ENCODE measurements around the gene IPMK. TPM values are rescaled to one million over a fixed set of nuclear protein-coding genes. Genes with fewer than 3 reads are reported as not detected.

The IPMK gene
- total and polyA plus RNA-seq, 2 of the 8 experiments (the other 6 are each of a cell fraction or from before 2014, with no cell fraction given) = 1.3 to 7.8 TPM

- no peak for DNase-seq (ENCODE audit: low read depth in 1 of 2, low spot score in 2 of 2)
- Histone ChIP-seq H3K56ac (replicated peaks; ENCODE audit: insufficient read length, low read depth, low read length) (no peak overlapping the region), H2BK120ac (replicated peaks; ENCODE audit: low read depth, low read length) (no peak overlapping the region), H3K14ac (ENCODE audit: insufficient read length) (no peak overlapping the region), H4K8ac (ENCODE audit: extremely low read depth, insufficient read depth, low read length) (no peak overlapping the region), H3K4me2 (ENCODE audit: insufficient read depth in 1 of 2, low read depth in 2 of 2, low read length in 2 of 2) (no peak overlapping the region), H3K36me3 (ENCODE audit: control insufficient read depth in 2 of 4, insufficient read depth in 4 of 4, low read length in 3 of 4) (no peaks in the 10 kb centered on the region), H2BK5ac (ENCODE audit: low read depth, low read length) (no peak overlapping the region), H3K9ac (replicated peaks in 1 of 4; ENCODE audit: extremely low read depth in 1 of 4, low read depth in 3 of 4, low read length in 3 of 4) (no peak overlapping the region), H2AK5ac (ENCODE audit: low read depth, low read length) (no peak overlapping the region), H4K20me1 (replicated peaks in 1 of 2; ENCODE audit: control insufficient read depth in 1 of 2, insufficient read depth in 2 of 2, low read length in 2 of 2) (no peaks in the 10 kb centered on the region), H3K27ac (ENCODE audit: low read depth, low read length) (no peak overlapping the region), H2BK12ac (ENCODE audit: low read depth, low read length) (no peak overlapping the region), H3K4me3 (ENCODE audit: extremely low read depth in 1 of 4, insufficient read depth in 2 of 4, low read depth in 3 of 4, low read length in 4 of 4) (no peak overlapping the region), H3K18ac (ENCODE audit: extremely low read depth, low read length) (no peak overlapping the region), H3K23ac (ENCODE audit: insufficient read length) (no peak overlapping the region), H2AFZ (ENCODE audit: low read length) (no peak overlapping the region), H3K79me1 (ENCODE audit: low read depth, low read length) (no peaks in the 10 kb centered on the region), H3K23me2 (ENCODE audit: low read depth, low read length) (no peaks in the 10 kb centered on the region), H3K79me2 (ENCODE audit: control insufficient read depth in 1 of 2, insufficient read depth in 2 of 2, low read length in 2 of 2) (no peaks in the 10 kb centered on the region), H2BK15ac (ENCODE audit: low read length) (no peak overlapping the region), H3K4ac (replicated peaks; ENCODE audit: insufficient read length, low read depth, low read length) (no peak overlapping the region), H3K9me3 (ENCODE audit: insufficient read depth in 2 of 2, low read depth in 1 of 2, low read length in 1 of 2) (no peaks in the 10 kb centered on the region), H3K4me1 (replicated peaks in 1 of 4; ENCODE audit: control insufficient read depth in 3 of 4, insufficient read depth in 4 of 4, low read length in 3 of 4) (no peaks in the 10 kb centered on the region), H4K5ac (ENCODE audit: insufficient read length, low read depth, low read length) (no peak overlapping the region), H3K27me3 (replicated peaks in 1 of 4; ENCODE audit: control insufficient read depth in 3 of 4, extremely low read depth in 1 of 4, insufficient read depth in 3 of 4, low read length in 3 of 4) (no peaks in the 10 kb centered on the region), H4K91ac (replicated peaks; ENCODE audit: insufficient read length, low read length) (no peak overlapping the region), H2BK20ac (ENCODE audit: low read length) (no peak overlapping the region)
- peak; percentile 57 for FAIRE-seq
- WGBS, 2 experiments (ENCODE audit: extremely low coverage in 1 of 2, insufficient coverage in 1 of 2, insufficient read length in 1 of 2, insufficient replicate concordance in 2 of 2, low coverage in 1 of 2, low lambda C conversion rate in 2 of 2, missing lambda C conversion rate in 1 of 2) = 37% methylated on average over 3 of the region's 3 CpGs; no CpG with 5 or more reads in 1 of the 2 experiments
- CTCF ChIA-PET (ENCODE audit: partially characterized antibody) = interaction anchor here (0.6 to 6.9 kb wide), 29 partner anchors 12 to 599 kb away, joined by 3 to 105 read pairs (median 3); partner anchors contain the start of genes CISD1, IPMK and UBE2D1
- POLR2A ChIA-PET (ENCODE audit: partially characterized antibody) = interaction anchor here (0.6 kb wide), 1 partner anchor 48 kb away, joined by 3 read pairs; no protein-coding TSS in a partner anchor
- TF ChIP-seq RXRA (IDR thresholded peaks at IDR 0.05; ENCODE audit: insufficient read depth, low read depth, low read length) (no peak), SP2 (IDR thresholded peaks at IDR 0.05; ENCODE audit: low read length) (no peak), ASH2L (IDR thresholded peaks at IDR 0.05; ENCODE audit: low read length) (no peak), RAD21 (IDR thresholded peaks at IDR 0.05 in 1 of 2, conservative IDR thresholded peaks at IDR 0.05 in 1 of 2; ENCODE audit: low read depth in 2 of 2, low read length in 2 of 2) (peak; percentile 55 to 69), HDAC2 (IDR thresholded peaks at IDR 0.05; ENCODE audit: borderline replicate concordance in 1 of 2, low read depth in 2 of 2, low read length in 2 of 2) (no peak), SIX5 (IDR thresholded peaks at IDR 0.05; ENCODE audit: low read depth, low read length) (no peak), BACH1 (IDR thresholded peaks at IDR 0.05; ENCODE audit: low read length) (no peak), CHD1 (IDR thresholded peaks at IDR 0.05; ENCODE audit: low read depth, low read length) (no peak)
- TF ChIP-seq, protein P1, sequence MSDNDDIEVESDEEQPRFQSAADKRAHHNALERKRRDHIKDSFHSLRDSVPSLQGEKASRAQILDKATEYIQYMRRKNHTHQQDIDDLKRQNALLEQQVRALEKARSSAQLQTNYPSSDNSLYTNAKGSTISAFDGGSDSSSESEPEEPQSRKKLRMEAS (IDR thresholded peaks at IDR 0.05) = no peak
- TF ChIP-seq, protein P2, sequence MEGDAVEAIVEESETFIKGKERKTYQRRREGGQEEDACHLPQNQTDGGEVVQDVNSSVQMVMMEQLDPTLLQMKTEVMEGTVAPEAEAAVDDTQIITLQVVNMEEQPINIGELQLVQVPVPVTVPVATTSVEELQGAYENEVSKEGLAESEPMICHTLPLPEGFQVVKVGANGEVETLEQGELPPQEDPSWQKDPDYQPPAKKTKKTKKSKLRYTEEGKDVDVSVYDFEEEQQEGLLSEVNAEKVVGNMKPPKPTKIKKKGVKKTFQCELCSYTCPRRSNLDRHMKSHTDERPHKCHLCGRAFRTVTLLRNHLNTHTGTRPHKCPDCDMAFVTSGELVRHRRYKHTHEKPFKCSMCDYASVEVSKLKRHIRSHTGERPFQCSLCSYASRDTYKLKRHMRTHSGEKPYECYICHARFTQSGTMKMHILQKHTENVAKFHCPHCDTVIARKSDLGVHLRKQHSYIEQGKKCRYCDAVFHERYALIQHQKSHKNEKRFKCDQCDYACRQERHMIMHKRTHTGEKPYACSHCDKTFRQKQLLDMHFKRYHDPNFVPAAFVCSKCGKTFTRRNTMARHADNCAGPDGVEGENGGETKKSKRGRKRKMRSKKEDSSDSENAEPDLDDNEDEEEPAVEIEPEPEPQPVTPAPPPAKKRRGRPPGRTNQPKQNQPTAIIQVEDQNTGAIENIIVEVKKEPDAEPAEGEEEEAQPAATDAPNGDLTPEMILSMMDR (IDR thresholded peaks at IDR 0.05; ENCODE audit: control extremely low read depth in 1 of 3, insufficient read depth in 1 of 3, low read depth in 1 of 3, low read length in 3 of 3) = peak in 2 of 3 experiments; percentile 16 to 38; a peak in 2 of 4 replicates
These were observed 90.2 kb downstream of the IPMK start for GRCh38 chr10:58177362-58177947.

All from H1 (cell line).